ENCODE measurements around the gene KRT75.

DNA sequence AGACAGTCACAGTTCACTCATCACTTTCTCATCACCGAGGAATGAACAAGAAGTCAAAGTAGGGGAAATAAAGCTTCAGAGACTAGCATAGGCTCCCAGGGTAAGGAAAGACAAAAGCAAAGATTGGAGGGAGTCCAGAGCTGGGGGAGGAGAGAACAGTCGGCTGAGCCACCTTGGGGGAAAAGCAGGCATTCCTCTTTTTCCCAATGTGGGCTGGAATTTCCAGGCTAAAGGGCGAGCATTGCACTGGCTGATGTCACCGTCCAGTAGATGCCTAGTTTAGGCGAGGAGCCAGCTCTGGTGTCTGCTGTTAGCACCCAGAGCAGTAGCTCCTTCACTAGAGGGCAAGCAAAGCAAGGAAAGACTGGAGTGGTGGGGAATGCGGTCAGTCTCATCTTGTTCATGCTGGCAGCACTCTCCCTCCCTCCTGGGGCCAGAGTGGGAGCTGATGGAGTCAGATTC, 8.5 kb upstream of the KRT75 start:
- TF ChIP-seq, protein P1, sequence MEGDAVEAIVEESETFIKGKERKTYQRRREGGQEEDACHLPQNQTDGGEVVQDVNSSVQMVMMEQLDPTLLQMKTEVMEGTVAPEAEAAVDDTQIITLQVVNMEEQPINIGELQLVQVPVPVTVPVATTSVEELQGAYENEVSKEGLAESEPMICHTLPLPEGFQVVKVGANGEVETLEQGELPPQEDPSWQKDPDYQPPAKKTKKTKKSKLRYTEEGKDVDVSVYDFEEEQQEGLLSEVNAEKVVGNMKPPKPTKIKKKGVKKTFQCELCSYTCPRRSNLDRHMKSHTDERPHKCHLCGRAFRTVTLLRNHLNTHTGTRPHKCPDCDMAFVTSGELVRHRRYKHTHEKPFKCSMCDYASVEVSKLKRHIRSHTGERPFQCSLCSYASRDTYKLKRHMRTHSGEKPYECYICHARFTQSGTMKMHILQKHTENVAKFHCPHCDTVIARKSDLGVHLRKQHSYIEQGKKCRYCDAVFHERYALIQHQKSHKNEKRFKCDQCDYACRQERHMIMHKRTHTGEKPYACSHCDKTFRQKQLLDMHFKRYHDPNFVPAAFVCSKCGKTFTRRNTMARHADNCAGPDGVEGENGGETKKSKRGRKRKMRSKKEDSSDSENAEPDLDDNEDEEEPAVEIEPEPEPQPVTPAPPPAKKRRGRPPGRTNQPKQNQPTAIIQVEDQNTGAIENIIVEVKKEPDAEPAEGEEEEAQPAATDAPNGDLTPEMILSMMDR (IDR thresholded peaks at IDR 0.05; ENCODE audit: low read depth, low read length, poor library complexity, severe bottlenecking): no peak
- no peak for TF ChIP-seq EZH2phosphoT487 (IDR thresholded peaks at IDR 0.05; ENCODE audit: borderline replicate concordance, low read length)
